ENCODE results near the gene ATP5PO.

ATP5PO gene

GRCh38 chr21:33856893-33857527 is 58.6 kb downstream of the ATP5PO start:
- Mint-ChIP-seq H3K27ac (no peak overlapping the region), H3K9me3 (no peaks in the 10 kb centered on the region), H3K4me3 (no peak overlapping the region), H3K27me3 (no peaks in the 10 kb centered on the region), H3K4me1 (no peaks in the 10 kb centered on the region)
- ATAC-seq (no peak), DNase-seq (no peak)

- no peak for DNase-seq
- Mint-ChIP-seq H3K9me3 (no peaks in the 10 kb centered on the region), H3K4me1 (no peaks in the 10 kb centered on the region), H3K4me3 (no peak overlapping the region), H3K27ac (no peak overlapping the region), H3K27me3 (no peaks in the 10 kb centered on the region)
- ATAC-seq = no peak
These were observed 60.4 kb downstream of the ATP5PO start for GRCh38 chr21:33855190-33855589.

GRCh38 chr21:33854604-33855003 is 61.0 kb downstream of the ATP5PO start:
- ATAC-seq (no peak), DNase-seq (no peak)
- no peak overlapping the region for H3K4me3 Mint-ChIP-seq
- H3K27ac Mint-ChIP-seq = no peak overlapping the region
- no peaks in the 10 kb centered on the region for H3K9me3 Mint-ChIP-seq
- no peaks in the 10 kb centered on the region for H3K27me3 Mint-ChIP-seq
- no peaks in the 10 kb centered on the region for H3K4me1 Mint-ChIP-seq

Measured in stimulated activated naive CD8-positive, alpha-beta T cell treated with anti-CD3 and anti-CD28 coated beads, Interleukin-15, amount 100 ng/mL, for 72 hours (primary cell).